HG03280 (cell line): ENCODE data around the gene FBXL19.

ENCODE experiments used
- ATAC-seq: cut with Tn5 transposase; IDR thresholded peaks from one replicate; pipeline ENCODE4 v1.9.1; 2021; ENCODE audit warnings: mild to moderate bottlenecking, moderate library complexity; ENCODE audit not compliant: unreplicated experiment

Gene FBXL19

DNA sequence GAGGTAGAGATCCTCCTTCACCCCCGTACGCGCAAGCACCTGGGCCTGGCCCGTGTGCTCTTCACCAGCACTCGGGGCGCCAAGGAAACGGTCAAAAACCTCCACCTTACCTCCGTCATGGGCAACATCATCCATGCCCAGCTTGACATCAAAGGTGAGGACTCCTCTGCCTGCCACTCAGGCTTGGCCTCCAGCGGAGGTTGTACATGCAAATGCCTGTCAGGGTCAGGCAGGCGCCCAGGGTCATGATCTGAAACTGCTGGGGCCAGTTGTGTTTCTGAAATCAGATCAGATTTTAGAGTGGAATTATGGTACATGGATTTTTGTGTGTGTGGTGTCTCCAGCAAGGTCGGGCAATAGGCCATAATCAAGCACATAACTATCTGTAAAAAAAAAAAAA lies 38.0 kb downstream of the FBXL19 start:
- ATAC-seq = no peak

GRCh38 chr16:30963925-30964511 lies 40.6 kb downstream of the FBXL19 start:
- no peak for ATAC-seq

DNA sequence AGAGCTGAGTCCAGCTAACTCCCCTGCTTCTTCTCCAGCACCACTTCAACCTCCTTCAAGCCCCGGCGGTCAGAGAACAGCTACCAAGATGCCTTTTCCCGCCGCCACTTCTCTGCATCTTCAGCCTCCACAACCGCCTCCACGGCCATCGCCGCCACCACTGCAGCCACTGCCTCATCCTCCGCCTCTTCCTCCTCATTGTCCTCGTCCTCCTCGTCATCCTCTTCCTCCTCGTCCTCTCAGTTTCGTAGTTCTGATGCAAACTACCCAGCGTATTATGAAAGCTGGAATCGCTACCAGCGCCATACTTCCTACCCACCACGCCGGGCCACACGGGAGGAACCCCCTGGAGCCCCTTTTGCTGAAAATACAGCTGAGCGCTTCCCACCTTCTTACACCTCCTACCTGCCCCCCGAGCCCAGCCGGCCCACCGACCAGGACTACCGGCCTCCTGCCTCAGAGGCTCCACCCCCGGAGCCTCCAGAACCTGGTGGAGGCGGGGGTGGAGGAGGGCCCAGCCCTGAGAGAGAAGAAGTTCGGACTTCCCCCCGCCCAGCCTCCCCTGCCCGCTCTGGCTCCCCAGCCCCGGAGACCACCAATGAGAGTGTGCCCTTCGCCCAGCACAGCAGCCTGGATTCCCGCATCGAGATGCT lies 41.3 kb downstream of the FBXL19 start:
- no peak for ATAC-seq

DNA sequence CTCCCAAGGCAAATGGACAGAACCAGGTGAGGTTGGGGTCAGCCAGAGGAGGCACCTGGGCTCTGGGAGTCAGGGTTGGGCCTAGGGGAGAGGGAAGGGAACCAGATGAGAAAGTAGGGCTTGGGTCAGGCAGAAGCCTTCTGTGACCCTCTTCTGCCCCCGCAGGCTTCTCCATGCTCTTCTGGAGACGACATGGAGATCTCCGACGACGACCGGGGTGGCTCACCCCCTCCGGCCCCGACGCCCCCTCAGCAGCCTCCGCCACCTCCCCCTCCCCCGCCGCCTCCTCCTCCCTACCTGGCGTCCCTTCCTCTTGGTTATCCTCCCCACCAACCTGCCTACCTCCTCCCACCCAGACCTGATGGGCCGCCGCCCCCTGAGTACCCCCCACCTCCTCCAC lies 42.1 kb downstream of the FBXL19 start:
- no peak for ATAC-seq

DNA sequence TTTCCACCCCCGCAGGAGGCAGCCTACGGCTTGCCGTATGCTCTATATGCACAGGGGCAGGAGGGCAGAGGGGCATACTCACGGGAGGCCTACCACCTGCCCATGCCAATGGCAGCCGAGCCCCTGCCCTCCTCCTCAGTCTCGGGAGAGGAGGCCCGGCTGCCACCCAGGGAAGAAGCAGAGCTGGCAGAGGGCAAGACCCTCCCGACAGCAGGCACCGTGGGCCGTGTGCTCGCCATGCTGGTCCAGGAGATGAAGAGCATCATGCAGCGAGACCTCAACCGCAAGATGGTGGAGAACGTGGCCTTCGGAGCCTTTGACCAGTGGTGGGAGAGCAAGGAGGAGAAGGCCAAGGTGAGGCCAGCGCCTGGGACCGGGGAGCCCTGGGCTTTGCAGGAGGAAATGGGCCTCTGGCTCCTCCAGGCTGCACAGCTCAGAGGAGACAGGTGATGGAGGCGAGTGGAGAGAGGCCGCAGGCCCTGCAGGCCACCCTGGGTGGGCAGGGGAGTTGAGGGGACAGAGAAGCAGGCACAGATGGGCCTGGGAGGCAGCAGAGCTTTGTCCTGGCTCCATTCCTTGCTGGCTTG lies 42.8 kb downstream of the FBXL19 start:
- ATAC-seq = no peak

GRCh38 chr16:30967795-30968194 lies 44.4 kb downstream of the FBXL19 start:
- no peak for ATAC-seq

DNA sequence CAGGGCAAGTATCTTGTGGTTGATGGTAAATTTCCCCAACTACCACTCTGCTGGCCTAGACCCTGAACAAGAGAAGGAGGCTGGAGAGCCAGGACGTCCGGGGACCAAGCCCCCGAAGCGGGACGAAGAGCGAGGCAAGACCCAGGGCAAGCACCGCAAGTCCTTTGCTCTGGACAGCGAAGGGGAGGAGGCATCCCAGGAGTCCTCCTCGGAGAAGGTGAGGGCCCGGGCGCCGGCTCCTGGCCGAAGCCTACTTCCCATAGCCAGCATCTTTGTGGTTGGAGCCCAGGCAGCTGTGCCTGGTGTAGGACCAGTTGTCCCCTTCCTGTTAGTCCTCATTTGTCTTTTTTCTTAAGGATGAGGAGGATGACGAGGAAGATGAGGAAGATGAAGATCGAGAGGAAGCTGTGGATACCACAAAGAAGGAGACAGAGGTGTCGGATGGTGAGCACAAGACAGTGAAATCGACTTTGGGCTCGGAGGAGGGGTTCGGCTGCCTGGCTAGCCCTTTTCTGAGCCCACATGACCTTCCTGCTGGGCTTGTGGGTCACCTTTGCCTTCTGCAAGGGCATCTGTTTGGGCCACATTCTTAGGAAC lies 46.0 kb downstream of the FBXL19 start:
- no peak for ATAC-seq

DNA sequence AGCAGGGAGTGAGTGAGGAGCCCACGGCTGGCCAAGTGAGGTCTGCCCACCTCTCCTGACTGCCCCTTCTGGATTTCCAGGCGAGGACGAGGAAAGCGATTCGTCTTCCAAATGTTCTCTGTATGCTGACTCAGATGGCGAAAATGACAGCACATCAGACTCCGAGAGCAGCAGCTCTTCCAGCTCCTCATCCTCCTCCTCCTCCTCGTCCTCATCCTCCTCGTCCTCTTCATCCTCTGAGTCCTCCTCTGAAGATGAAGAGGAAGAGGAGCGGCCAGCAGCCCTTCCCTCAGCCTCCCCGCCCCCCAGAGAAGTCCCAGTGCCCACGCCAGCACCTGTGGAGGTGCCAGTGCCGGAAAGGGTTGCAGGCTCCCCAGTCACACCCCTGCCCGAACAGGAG lies 47.9 kb downstream of the FBXL19 start:
- no peak for ATAC-seq

DNA sequence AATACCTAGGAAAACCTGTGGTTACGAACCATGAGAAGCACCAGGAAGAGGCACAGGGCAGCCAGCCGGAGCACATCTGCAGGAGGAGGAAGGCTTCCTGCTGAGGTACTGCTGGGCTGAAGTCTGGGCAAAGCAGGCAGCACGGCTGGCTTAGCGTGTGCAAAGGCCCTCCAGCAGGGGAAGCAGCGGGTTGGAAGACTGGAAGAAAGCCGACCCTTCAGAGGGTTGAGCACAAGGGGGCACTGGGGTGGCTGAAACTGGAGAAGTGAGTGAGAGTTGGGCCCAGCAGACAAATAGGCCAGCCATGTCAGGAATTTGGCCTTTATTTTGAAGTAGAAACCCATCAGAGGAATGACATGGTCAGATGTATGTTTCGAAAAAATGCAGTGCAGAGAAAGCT lies 49.5 kb downstream of the FBXL19 start:
- no peak for ATAC-seq

- no peak for ATAC-seq
Measured at GRCh38 chr16:30974348-30974747, 51.0 kb downstream of the FBXL19 start.

- ATAC-seq = no peak
Measured at GRCh38 chr16:30976486-30976885, 53.1 kb downstream of the FBXL19 start.

- ATAC-seq = no peak
Measured at GRCh38 chr16:30977502-30977901, 54.1 kb downstream of the FBXL19 start.

- ATAC-seq = no peak
Measured at GRCh38 chr16:30979170-30980022, 56.0 kb downstream of the FBXL19 start.

GRCh38 chr16:30980023-30980371 lies 56.6 kb downstream of the FBXL19 start:
- no peak for ATAC-seq

- no peak for ATAC-seq
Measured at GRCh38 chr16:30980434-30980833, 57.1 kb downstream of the FBXL19 start.

GRCh38 chr16:30980959-30981358 lies 57.6 kb downstream of the FBXL19 start:
- ATAC-seq = no peak

GRCh38 chr16:30982548-30983288 lies 59.3 kb downstream of the FBXL19 start:
- no peak for ATAC-seq

- no peak for ATAC-seq
Measured at GRCh38 chr16:30983289-30983889, 60.0 kb downstream of the FBXL19 start.

- ATAC-seq = no peak
Measured at GRCh38 chr16:30983898-30984610, 60.7 kb downstream of the FBXL19 start.
